H9 (cell line): ENCODE measurements around the gene ZNF423. TPM values are rescaled to one million over a fixed set of nuclear protein-coding genes. Genes with fewer than 3 reads are reported as not detected.

Experiments
- DNase-seq: peaks from one replicate; pipeline ENCODE4 v3.0.0-alpha.2; 2017
- H2AFZ ChIP-seq: one replicate; pipeline ENCODE4 v1.6.1; 2013; ENCODE audit warnings: mild to moderate bottlenecking, low read length, control low read depth, moderate library complexity
- H2AK5ac ChIP-seq: 2 replicates; pipeline ENCODE4 v1.6.1; 2013; ENCODE audit warnings: low read length, control low read depth, mixed read lengths; ENCODE audit not compliant: insufficient read length
- H2BK120ac ChIP-seq: one replicate; pipeline ENCODE4 v1.6.1; 2013; ENCODE audit warnings: low read depth, mild to moderate bottlenecking, low read length, control low read depth, inconsistent platforms; ENCODE audit not compliant: poor library complexity, severe bottlenecking
- H2BK12ac ChIP-seq: 2 replicates; pipeline ENCODE4 v1.6.1; 2013; ENCODE audit warnings: low read length, control low read depth, mixed read lengths, low read depth; ENCODE audit not compliant: insufficient read length
- H2BK15ac ChIP-seq: 2 replicates; pipeline ENCODE4 v1.6.1; 2013; ENCODE audit warnings: low read depth, low read length, control low read depth
- H2BK20ac ChIP-seq: one replicate; pipeline ENCODE4 v1.6.1; 2013; ENCODE audit warnings: low read depth, mild to moderate bottlenecking, low read length, control low read depth, inconsistent platforms; ENCODE audit not compliant: poor library complexity, severe bottlenecking
- H2BK5ac ChIP-seq: 2 replicates; pipeline ENCODE4 v1.6.1; 2013; ENCODE audit warnings: low read length, control low read depth, mixed read lengths; ENCODE audit not compliant: insufficient read length
- H3K14ac ChIP-seq: 2 replicates; pipeline ENCODE4 v1.6.1; 2013; ENCODE audit warnings: low read length, control low read depth; ENCODE audit not compliant: insufficient read depth
- H3K18ac ChIP-seq: 2 replicates; pipeline ENCODE4 v1.6.1; 2013; ENCODE audit warnings: low read depth, mild to moderate bottlenecking, mixed read lengths, low read length, control low read depth; ENCODE audit not compliant: insufficient read length
- H3K23ac ChIP-seq: 2 replicates; pipeline ENCODE4 v1.6.1; 2013; ENCODE audit warnings: low read length, control low read depth, mixed read lengths, low read depth; ENCODE audit not compliant: insufficient read length
- H3K23me2 ChIP-seq: 2 replicates; pipeline ENCODE4 v1.6.1; 2013; ENCODE audit warnings: low read depth, mild to moderate bottlenecking, mixed read lengths, low read length, control low read depth; ENCODE audit not compliant: insufficient read length, poor library complexity, severe bottlenecking
- H3K27ac ChIP-seq: 2 replicates; pipeline ENCODE4 v1.5.1; 2013; ENCODE audit warnings: low read length, control low read depth, mixed read lengths, low read depth; ENCODE audit not compliant: insufficient read length
- H3K27me3 ChIP-seq: 2 replicates; pipeline ENCODE4 v1.6.1; 2013; ENCODE audit warnings: low read length, control low read depth, inconsistent platforms; ENCODE audit not compliant: insufficient read depth
- H3K4ac ChIP-seq: 2 replicates; pipeline ENCODE4 v1.6.1; 2013; ENCODE audit warnings: low read depth, mild to moderate bottlenecking, control low read depth, inconsistent platforms, low read length, moderate library complexity
- H3K4me1 ChIP-seq: 2 replicates; pipeline ENCODE4 v1.6.1; 2013; ENCODE audit warnings: low read length, control low read depth, inconsistent platforms; ENCODE audit not compliant: insufficient read depth
- H3K4me2 ChIP-seq: 2 replicates; pipeline ENCODE4 v1.6.1; 2013; ENCODE audit warnings: low read length, control low read depth, mixed read lengths; ENCODE audit not compliant: insufficient read length, insufficient read depth
- H3K56ac ChIP-seq: 2 replicates; pipeline ENCODE4 v1.6.1; 2013; ENCODE audit warnings: low read depth, mild to moderate bottlenecking, mixed read lengths, low read length, control low read depth; ENCODE audit not compliant: insufficient read length
- H3K79me1 ChIP-seq: 2 replicates; pipeline ENCODE4 v1.6.1; 2013; ENCODE audit warnings: low read depth, mild to moderate bottlenecking, moderate library complexity, low read length, control low read depth, inconsistent platforms; ENCODE audit not compliant: insufficient read depth, poor library complexity, severe bottlenecking
- H3K79me2 ChIP-seq: 2 replicates; pipeline ENCODE4 v1.6.1; 2013; ENCODE audit warnings: low read length, control low read depth, inconsistent platforms; ENCODE audit not compliant: insufficient read depth
- H3K9ac ChIP-seq: 2 replicates; pipeline ENCODE4 v1.6.1; 2013; ENCODE audit warnings: low read length, control low read depth, mixed read lengths; ENCODE audit not compliant: insufficient read length; ENCODE audit errors: extremely low read depth
- H3K9me3 ChIP-seq: one replicate; pipeline ENCODE4 v1.6.1; 2013; ENCODE audit warnings: low read depth, low read length, inconsistent platforms; ENCODE audit not compliant: control insufficient read depth
- H3T11ph ChIP-seq: one replicate; pipeline ENCODE4 v1.6.1; 2013; ENCODE audit warnings: mild to moderate bottlenecking, low read length, control low read depth, inconsistent platforms
- H4K20me1 ChIP-seq: one replicate; pipeline ENCODE4 v1.6.1; 2013; ENCODE audit not compliant: control insufficient read depth, insufficient read length, insufficient read depth
- H4K5ac ChIP-seq: 2 replicates; pipeline ENCODE4 v1.6.1; 2013; ENCODE audit warnings: low read depth, mild to moderate bottlenecking, mixed read lengths, low read length, control low read depth; ENCODE audit not compliant: insufficient read length
- H4K8ac ChIP-seq: replicated peaks from 2 replicates; pipeline ENCODE4 v1.6.1; 2013; ENCODE audit warnings: low read length, control low read depth, mixed read lengths, low read depth; ENCODE audit not compliant: insufficient read length
- H4K91ac ChIP-seq: 2 replicates; pipeline ENCODE4 v1.6.1; 2013; ENCODE audit warnings: low read depth, mild to moderate bottlenecking, moderate library complexity, mixed read lengths, low read length, control low read depth; ENCODE audit not compliant: insufficient read length
- H3K27ac Mint-ChIP-seq, 3 experiments: 2 replicates in 2 of 3; 3 replicates in 1 of 3; pipeline ENCODE4 v1.8.0; 2020 to 2021; ENCODE audit warnings: mixed read lengths in 3 of 3, mild to moderate bottlenecking in 1 of 3, moderate library complexity in 1 of 3
- H3K27me3 Mint-ChIP-seq: 2 replicates; pipeline ENCODE4 v1.8.0; 2021; ENCODE audit warnings: low read depth, mild to moderate bottlenecking, moderate library complexity, mixed read lengths
- H3K36me3 Mint-ChIP-seq, 3 experiments: 2 replicates in 2 of 3; 3 replicates in 1 of 3; pipeline ENCODE4 v1.8.0; 2020 to 2021; ENCODE audit warnings: low read depth in 3 of 3, mixed read lengths in 3 of 3; ENCODE audit not compliant: insufficient read depth in 1 of 3
- H3K4me1 Mint-ChIP-seq, 2 experiments: 2 replicates each; pipeline ENCODE4 v1.8.0; 2020; ENCODE audit warnings: mixed read lengths in 2 of 2
- H3K4me3 Mint-ChIP-seq, 2 experiments: 2 replicates in 1 of 2; 3 replicates in 1 of 2; pipeline ENCODE4 v1.8.0; 2020 to 2021; ENCODE audit warnings: mild to moderate bottlenecking in 2 of 2, mixed read lengths in 2 of 2, moderate library complexity in 1 of 2
- H3K9me3 Mint-ChIP-seq, 2 experiments: 2 replicates in 1 of 2; 3 replicates in 1 of 2; pipeline ENCODE4 v1.8.0; 2020; ENCODE audit warnings: mild to moderate bottlenecking in 2 of 2, mixed read lengths in 2 of 2, moderate library complexity in 1 of 2
- CTCF ChIP-seq: fragments of 200-600 bp; sonication (generic); conservative IDR thresholded peaks from 3 replicates; pipeline ENCODE4 v1.8.0; 2021; ENCODE audit warnings: antibody characterized with exemption, mild to moderate bottlenecking
- WGBS: extraction: QIAGEN DNeasy Blood & Tissue Kit; methylation state at CpG from one replicate; pipeline ENCODE4 v1.1.7; 2013; ENCODE audit warnings: missing lambda C conversion rate, low lambda C conversion rate, mixed read lengths; ENCODE audit not compliant: insufficient read length; ENCODE audit errors: extremely low coverage; 5-methylcytosine and 5-hydroxymethylcytosine counted together
- total RNA-seq: library from RNA; stranded (reverse); gene quantifications from 2 replicates; pipeline ENCODE4 v1.2.1, GENCODE V29; 2021

ZNF423 gene
- total RNA-seq, 1 experiment from 2014 or later = 51.5 TPM

- H3K56ac ChIP-seq = no peak overlapping the region
- no peak overlapping the region for H4K8ac ChIP-seq
- H4K20me1 ChIP-seq = no peaks in the 10 kb centered on the region
- H2BK120ac ChIP-seq = no peak overlapping the region
- H3K4me1 Mint-ChIP-seq = peaks cover 12 to 28% of the 10 kb centered on the region in 2 experiments
- TF ChIP-seq CTCF = no peak
- H2BK12ac ChIP-seq = no peak overlapping the region
- WGBS = no CpG with 5 or more reads among the region's 2 CpGs
- no peak overlapping the region for H2BK20ac ChIP-seq
- no peaks in the 10 kb centered on the region for H3K79me2 ChIP-seq
- no peak overlapping the region for H3K23ac ChIP-seq
- H2BK15ac ChIP-seq = no peak overlapping the region
- H3K9me3 ChIP-seq = no peaks in the 10 kb centered on the region
- no peaks in the 10 kb centered on the region for H3K79me1 ChIP-seq
- no peak overlapping the region for H2BK5ac ChIP-seq
- H3T11ph ChIP-seq = no peak overlapping the region
- no peak overlapping the region for H3K4me2 ChIP-seq
- H3K4me3 Mint-ChIP-seq = no peak overlapping the region; a peak in 1 of 5 replicates
- no peaks in the 10 kb centered on the region for H3K9me3 Mint-ChIP-seq
- H3K36me3 Mint-ChIP-seq = no peaks in the 10 kb centered on the region
- H4K5ac ChIP-seq = no peak overlapping the region
- H3K27ac ChIP-seq = no peak overlapping the region
- DNase-seq = no peak
- no peak overlapping the region for H2AK5ac ChIP-seq
- no peak overlapping the region for H3K4ac ChIP-seq
- H3K23me2 ChIP-seq = peaks cover 5% of the 10 kb centered on the region
- no peak overlapping the region for H3K18ac ChIP-seq
- H3K27me3 ChIP-seq = no peaks in the 10 kb centered on the region; the same call in 1 of the 2 replicates
- H3K4me1 ChIP-seq = no peaks in the 10 kb centered on the region; the same call in 1 of the 2 replicates
- H3K9ac ChIP-seq = no peak overlapping the region
- H3K14ac ChIP-seq = no peak overlapping the region
- no peak overlapping the region for H3K27ac Mint-ChIP-seq
- no peak overlapping the region for H4K91ac ChIP-seq
- peaks cover 32% of the 10 kb centered on the region for H3K27me3 Mint-ChIP-seq
- no peak overlapping the region for H2AFZ ChIP-seq
Observed at GRCh38 chr16:49464093-49464492, 391.8 kb downstream of the ZNF423 start.
